Panc1 (cell line): ENCODE data around the gene SPOCK1. TPM values are rescaled to one million over a fixed set of nuclear protein-coding genes. Genes with fewer than 3 reads are reported as not detected.

ENCODE experiments used
- ATAC-seq: fragments of 200-7000 bp; cut with Tn5 transposase; 2 replicates; pipeline ENCODE4 v1.9.1; 2020; ENCODE audit warnings: mild to moderate bottlenecking, moderate library complexity
- BruUV-seq: library from RNA; stranded (reverse); fragments of 400-500 nt; replicated peaks from 2 replicates; lab custom pipeline; 2021; lab: Mats Ljungman, UMichigan
- CTCF ChIA-PET: fragments of 300-600 bp; sonication (Branson Sonifier 250); formaldehyde crosslinking; loops from one replicate; lab custom pipeline; 2022; ENCODE audit warnings: antibody characterized with exemption; lab: Charles Lee
- POLR2A ChIA-PET: fragments of 300-600 bp; sonication (Branson Sonifier 250); formaldehyde crosslinking; loops from one replicate; lab custom pipeline; 2022; ENCODE audit warnings: antibody characterized with exemption; lab: Charles Lee
- DNase-seq: peaks from one replicate; pipeline ENCODE4 v3.0.0-alpha.2; 2010; ENCODE audit warnings: low read depth, low spot score
- H3K27ac ChIP-seq: 2 replicates; pipeline ENCODE4 v1.5.1; 2011; ENCODE audit warnings: mild to moderate bottlenecking, low read length, inconsistent platforms
- H3K27me3 ChIP-seq: fragments of 200-500 bp; sonication (Bioruptor generic); 2 replicates; pipeline ENCODE4 v1.6.0; 2014; ENCODE audit warnings: low read length, inconsistent platforms; ENCODE audit not compliant: control insufficient read depth, insufficient read depth
- H3K36me3 ChIP-seq: fragments of 200-500 bp; sonication (Bioruptor generic); 2 replicates; pipeline ENCODE4 v1.5.1; 2014; ENCODE audit warnings: inconsistent platforms, mild to moderate bottlenecking, low read length, moderate library complexity; ENCODE audit not compliant: control insufficient read depth, insufficient read depth
- H3K4me1 ChIP-seq: 2 replicates; pipeline ENCODE4 v1.5.1; 2011; ENCODE audit warnings: inconsistent platforms, mild to moderate bottlenecking, low read length, moderate library complexity; ENCODE audit not compliant: control insufficient read depth, insufficient read depth
- H3K4me3 ChIP-seq, 2 experiments: 2 replicates each; pipeline ENCODE4 v1.5.1; 2011 to 2012; ENCODE audit warnings: low read depth in 2 of 2, low read length in 2 of 2, mild to moderate bottlenecking in 2 of 2, inconsistent platforms in 1 of 2, moderate library complexity in 1 of 2
- H3K9me3 ChIP-seq: fragments of 200-500 bp; sonication (Bioruptor generic); 2 replicates; pipeline ENCODE4 v1.5.1; 2014; ENCODE audit warnings: low read depth, mild to moderate bottlenecking, inconsistent platforms, low read length, moderate library complexity; ENCODE audit not compliant: control insufficient read depth, insufficient read depth
- CTCF ChIP-seq: fragments of 450-650 bp; IDR thresholded peaks from 2 replicates; pipeline ENCODE4 v1.5.1; 2017; ENCODE audit warnings: mild to moderate bottlenecking
- POLR2AphosphoS5 ChIP-seq: IDR thresholded peaks from 2 replicates; pipeline ENCODE4 v1.6.1; 2012; ENCODE audit warnings: mild to moderate bottlenecking, low read depth, low read length, moderate library complexity
- SIN3A ChIP-seq: IDR thresholded peaks from 2 replicates; pipeline ENCODE4 v1.6.1; 2012; ENCODE audit warnings: low read depth, mild to moderate bottlenecking, low read length, moderate library complexity, borderline replicate concordance; ENCODE audit not compliant: insufficient read depth
- TCF7L2 ChIP-seq: IDR thresholded peaks from 2 replicates; pipeline ENCODE4 v1.6.1; 2011; ENCODE audit warnings: mild to moderate bottlenecking, low read depth, low read length, inconsistent platforms
- in situ Hi-C: cut with HindIII; loops from 2 replicates; pipeline ENCODE4 v1.10.0; 2016; ENCODE audit warnings: low sequenced_read_pairs, low pct_unique_long_range_greater_than_20kb
- intact Hi-C: fragments of 100-400 bp; cut with micrococcal nuclease; formaldehyde crosslinking; loops from one replicate; pipeline ENCODE4 v1.10.0; 2022; ENCODE audit not compliant: unreplicated experiment
- total RNA-seq: library from RNA; stranded (reverse); gene quantifications from one replicate; pipeline ENCODE4 v1.2.1, GENCODE V29; 2021; ENCODE audit not compliant: unreplicated experiment
- TF ChIP-seq, protein P1 (sequence below), 2 experiments: IDR thresholded peaks; 2 replicates each; pipeline ENCODE4 v1.6.1; 2011 to 2012; ENCODE audit warnings: low read depth in 2 of 2, control low read depth in 1 of 2, low read length in 1 of 2, mild to moderate bottlenecking in 1 of 2, moderate library complexity in 1 of 2; ENCODE audit not compliant: insufficient read depth in 1 of 2

SPOCK1 gene
- total RNA-seq, 1 experiment from 2014 or later: 15.6 TPM

DNA sequence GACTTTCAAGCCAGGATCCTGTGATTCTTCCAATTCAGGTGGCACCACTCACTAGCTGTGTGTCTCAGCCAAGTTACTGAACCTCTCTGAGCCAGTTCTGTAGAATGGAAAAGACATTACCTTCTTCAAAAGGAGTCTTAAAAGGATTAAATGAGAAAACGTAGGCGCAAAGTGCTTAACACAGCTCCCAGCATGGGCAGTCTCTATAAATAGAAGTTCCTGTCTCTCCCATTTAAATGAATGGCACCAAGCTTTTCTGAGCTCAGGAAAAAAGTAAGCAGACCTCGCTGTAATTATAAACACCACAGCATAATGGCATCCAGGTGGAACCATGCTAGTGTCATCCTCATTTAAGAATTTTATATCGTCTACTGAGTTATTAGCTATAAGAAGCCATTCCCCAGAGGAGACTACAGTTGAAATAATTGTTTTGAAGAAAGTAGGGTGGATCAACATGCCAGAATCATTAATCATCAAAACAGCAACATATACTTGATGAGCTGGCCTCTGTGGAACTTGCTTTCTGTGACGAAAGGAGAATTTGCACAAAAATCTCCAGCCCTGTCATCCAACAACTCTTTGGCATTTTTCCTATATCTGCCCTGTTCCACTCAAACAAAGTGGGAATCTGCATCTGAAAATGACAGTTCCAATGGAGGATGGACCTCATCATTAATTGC, 188.9 kb downstream of the SPOCK1 start:
- TF ChIP-seq SIN3A: no peak
- Histone ChIP-seq H3K27ac (no peak overlapping the region), H3K27me3 (peaks cover 2% of the 10 kb centered on the region; the same call in 1 of the 2 replicates), H3K9me3 (no peaks in the 10 kb centered on the region), H3K4me1 (no peaks in the 10 kb centered on the region), H3K4me3 (no peak overlapping the region), H3K36me3 (no peaks in the 10 kb centered on the region)
- CTCF ChIA-PET: no interaction called here
- no TSS peak for BruUV-seq
- intact Hi-C loops (no loop called here), in situ Hi-C loops (no loop called here)
- 0 out of 2 replicates have a peak, but pooled peaks have one; percentile 56 for ATAC-seq
- POLR2A ChIA-PET: no interaction called here
- DNase-seq: peak; percentile 86

DNA sequence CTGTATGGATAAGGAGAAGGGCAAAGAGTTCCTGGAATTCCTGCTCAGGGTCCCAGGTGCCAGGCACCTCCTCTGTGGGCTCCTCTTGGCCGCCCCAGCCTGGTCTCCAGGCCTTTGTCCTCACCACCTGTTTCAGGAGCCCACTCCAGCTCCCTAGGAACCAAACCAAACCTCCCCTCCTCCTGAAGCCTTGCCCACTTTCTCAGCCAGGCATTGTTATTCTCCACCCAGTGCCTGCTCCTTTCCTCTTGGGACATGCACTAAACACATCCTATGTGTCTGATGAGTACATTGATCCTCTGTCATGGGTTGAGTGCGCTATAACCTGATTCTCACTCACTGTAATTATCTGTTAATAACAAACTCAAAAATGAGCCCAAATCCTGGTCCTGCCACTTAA, 189.8 kb downstream of the SPOCK1 start:
- POLR2A ChIA-PET: interaction anchor here (0.5 kb wide), 1 partner anchor 580 kb away, joined by 3 read pairs; the partner anchor contains the start of gene PKD2L2
- no peaks in the 10 kb centered on the region for H3K4me1 ChIP-seq
- intact Hi-C loops: no loop called here
- no peak overlapping the region for H3K27ac ChIP-seq
- peaks cover 2% of the 10 kb centered on the region; the same call in 1 of the 2 replicates for H3K27me3 ChIP-seq
- BruUV-seq: no TSS peak
- no peaks in the 10 kb centered on the region for H3K9me3 ChIP-seq
- TF ChIP-seq SIN3A (no peak), TCF7L2 (no peak), CTCF (no peak), POLR2AphosphoS5 (no peak)
- TF ChIP-seq, protein P1, sequence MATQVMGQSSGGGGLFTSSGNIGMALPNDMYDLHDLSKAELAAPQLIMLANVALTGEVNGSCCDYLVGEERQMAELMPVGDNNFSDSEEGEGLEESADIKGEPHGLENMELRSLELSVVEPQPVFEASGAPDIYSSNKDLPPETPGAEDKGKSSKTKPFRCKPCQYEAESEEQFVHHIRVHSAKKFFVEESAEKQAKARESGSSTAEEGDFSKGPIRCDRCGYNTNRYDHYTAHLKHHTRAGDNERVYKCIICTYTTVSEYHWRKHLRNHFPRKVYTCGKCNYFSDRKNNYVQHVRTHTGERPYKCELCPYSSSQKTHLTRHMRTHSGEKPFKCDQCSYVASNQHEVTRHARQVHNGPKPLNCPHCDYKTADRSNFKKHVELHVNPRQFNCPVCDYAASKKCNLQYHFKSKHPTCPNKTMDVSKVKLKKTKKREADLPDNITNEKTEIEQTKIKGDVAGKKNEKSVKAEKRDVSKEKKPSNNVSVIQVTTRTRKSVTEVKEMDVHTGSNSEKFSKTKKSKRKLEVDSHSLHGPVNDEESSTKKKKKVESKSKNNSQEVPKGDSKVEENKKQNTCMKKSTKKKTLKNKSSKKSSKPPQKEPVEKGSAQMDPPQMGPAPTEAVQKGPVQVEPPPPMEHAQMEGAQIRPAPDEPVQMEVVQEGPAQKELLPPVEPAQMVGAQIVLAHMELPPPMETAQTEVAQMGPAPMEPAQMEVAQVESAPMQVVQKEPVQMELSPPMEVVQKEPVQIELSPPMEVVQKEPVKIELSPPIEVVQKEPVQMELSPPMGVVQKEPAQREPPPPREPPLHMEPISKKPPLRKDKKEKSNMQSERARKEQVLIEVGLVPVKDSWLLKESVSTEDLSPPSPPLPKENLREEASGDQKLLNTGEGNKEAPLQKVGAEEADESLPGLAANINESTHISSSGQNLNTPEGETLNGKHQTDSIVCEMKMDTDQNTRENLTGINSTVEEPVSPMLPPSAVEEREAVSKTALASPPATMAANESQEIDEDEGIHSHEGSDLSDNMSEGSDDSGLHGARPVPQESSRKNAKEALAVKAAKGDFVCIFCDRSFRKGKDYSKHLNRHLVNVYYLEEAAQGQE (IDR thresholded peaks at IDR 0.05; ENCODE audit: insufficient read depth in 1 of 2, low read depth in 2 of 2, low read length in 1 of 2): no peak
- in situ Hi-C loops: no loop called here
- H3K36me3 ChIP-seq: no peaks in the 10 kb centered on the region
- DNase-seq: no peak
- CTCF ChIA-PET: interaction anchor here (1.2 kb wide), 1 partner anchor 11 kb away, joined by 3 read pairs; no protein-coding TSS in a partner anchor
- no peak for ATAC-seq
- H3K4me3 ChIP-seq: no peak overlapping the region

GRCh38 chr5:137308311-137308710, 190.8 kb downstream of the SPOCK1 start:
- no peak overlapping the region for H3K27ac ChIP-seq
- H3K9me3 ChIP-seq: no peaks in the 10 kb centered on the region
- no TSS peak for BruUV-seq
- ChIA-PET CTCF (interaction anchor here (1.6 kb wide), 1 partner anchor 12 kb away, joined by 4 read pairs; no protein-coding TSS in a partner anchor), POLR2A (no interaction called here)
- no peaks in the 10 kb centered on the region for H3K36me3 ChIP-seq
- in situ Hi-C loops: no loop called here
- intact Hi-C loops: no loop called here
- H3K4me3 ChIP-seq: no peak overlapping the region
- DNase-seq: no peak
- peaks cover 2% of the 10 kb centered on the region; the same call in 1 of the 2 replicates for H3K27me3 ChIP-seq
- H3K4me1 ChIP-seq: no peaks in the 10 kb centered on the region
- ATAC-seq: no peak
- no peak for TF ChIP-seq TCF7L2
- TF ChIP-seq POLR2AphosphoS5: no peak
- no peak for TF ChIP-seq SIN3A
- no peak for TF ChIP-seq CTCF
- TF ChIP-seq, protein P1 (IDR thresholded peaks at IDR 0.05; ENCODE audit: insufficient read depth in 1 of 2, low read depth in 2 of 2, low read length in 1 of 2): no peak
